Activated CD4-positive, alpha-beta T cell treated with anti-CD3 and anti-CD28 coated beads, Interleukin-10, Interleukin-2, amounts not matched to agents 100 ng/mL and 50 ng/mL, durations not matched to agents 16 hours and 8 hours (primary cell): ENCODE results near the gene USP38.

Source experiments
- DNase-seq: peaks from one replicate; pipeline ENCODE4 v3.0.0-alpha.2; 2020

USP38 gene

DNA sequence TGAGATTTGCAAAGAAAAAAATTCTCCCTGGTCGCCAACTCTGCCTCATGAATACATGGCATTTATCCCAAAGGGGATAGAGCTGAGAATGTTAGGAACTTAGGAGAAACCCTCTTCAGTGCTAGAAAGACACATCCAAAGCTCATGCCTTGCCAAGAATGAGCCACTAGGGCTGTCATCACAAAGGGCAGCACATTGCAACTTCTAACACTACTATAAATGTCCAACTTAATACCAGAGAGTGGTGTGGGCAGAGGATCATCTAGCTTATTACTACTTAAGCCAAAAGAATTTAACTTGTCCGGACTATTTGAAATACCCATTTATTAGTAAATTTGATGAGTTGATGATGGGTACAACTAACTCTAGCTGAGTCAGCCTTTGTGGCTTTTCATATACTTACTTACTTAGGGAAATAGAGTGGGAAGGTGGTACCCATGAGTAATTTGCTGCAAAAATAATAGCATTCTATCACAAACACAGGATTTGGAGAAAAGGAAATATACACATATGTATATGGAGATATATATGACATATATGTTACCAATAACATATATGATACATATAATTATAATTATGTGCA, 85.6 kb downstream of the USP38 start:
- no peak for DNase-seq
